ENCODE data around the gene AMBRA1.
"Not testable (repeated sequence)": the region's sequence is repeated elsewhere in the genome, so short reads cannot be mapped to it uniquely, and the experiment has no call there.

AMBRA1 gene

DNA sequence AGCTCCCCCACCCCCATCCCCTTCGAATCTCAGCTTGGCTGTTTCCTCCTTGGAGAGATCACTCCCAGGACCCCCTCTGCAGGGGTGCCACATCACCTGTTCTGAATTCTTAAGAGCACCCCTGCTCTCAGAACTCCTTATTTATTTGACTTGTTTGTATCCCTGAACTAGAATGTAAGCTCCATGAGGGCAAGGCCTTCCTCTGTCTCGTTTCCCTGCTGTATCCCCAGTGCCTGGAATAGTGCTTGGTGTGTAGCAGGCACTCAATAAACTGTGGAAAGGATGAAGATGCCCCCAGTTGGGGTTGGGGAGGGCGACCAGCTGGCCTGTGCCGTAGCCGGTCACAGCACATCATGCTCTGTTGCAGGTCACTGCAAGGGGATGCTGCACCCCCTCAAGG lies 216.0 kb downstream of the AMBRA1 start:
- no peak for TF ChIP-seq ZFX (IDR thresholded peaks at IDR 0.05)
- TF ChIP-seq, protein P1, sequence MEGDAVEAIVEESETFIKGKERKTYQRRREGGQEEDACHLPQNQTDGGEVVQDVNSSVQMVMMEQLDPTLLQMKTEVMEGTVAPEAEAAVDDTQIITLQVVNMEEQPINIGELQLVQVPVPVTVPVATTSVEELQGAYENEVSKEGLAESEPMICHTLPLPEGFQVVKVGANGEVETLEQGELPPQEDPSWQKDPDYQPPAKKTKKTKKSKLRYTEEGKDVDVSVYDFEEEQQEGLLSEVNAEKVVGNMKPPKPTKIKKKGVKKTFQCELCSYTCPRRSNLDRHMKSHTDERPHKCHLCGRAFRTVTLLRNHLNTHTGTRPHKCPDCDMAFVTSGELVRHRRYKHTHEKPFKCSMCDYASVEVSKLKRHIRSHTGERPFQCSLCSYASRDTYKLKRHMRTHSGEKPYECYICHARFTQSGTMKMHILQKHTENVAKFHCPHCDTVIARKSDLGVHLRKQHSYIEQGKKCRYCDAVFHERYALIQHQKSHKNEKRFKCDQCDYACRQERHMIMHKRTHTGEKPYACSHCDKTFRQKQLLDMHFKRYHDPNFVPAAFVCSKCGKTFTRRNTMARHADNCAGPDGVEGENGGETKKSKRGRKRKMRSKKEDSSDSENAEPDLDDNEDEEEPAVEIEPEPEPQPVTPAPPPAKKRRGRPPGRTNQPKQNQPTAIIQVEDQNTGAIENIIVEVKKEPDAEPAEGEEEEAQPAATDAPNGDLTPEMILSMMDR (conservative IDR thresholded peaks at IDR 0.05): no peak
- no peak overlapping the region for H3K27ac ChIP-seq

DNA sequence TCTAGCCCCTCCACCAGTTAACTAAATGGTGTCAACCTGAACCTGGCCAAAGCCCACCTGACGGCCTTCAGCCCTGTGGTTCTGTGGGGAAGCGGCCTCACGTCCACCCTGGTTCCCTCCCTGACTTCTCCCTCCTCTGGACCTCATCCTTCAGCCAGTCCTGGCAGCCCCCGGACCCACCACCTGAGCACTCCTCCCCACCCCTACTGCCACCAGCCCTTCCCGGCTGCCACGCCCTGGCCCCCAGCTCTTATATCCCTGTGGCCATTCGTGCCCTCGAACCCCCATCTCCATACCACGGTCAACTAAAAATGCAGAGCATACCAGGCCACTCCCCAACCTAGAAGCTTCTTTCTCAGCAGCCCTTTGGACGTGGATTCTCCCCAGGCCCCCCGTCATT lies 216.5 kb downstream of the AMBRA1 start:
- no peak overlapping the region for H3K27ac ChIP-seq
- no peak for TF ChIP-seq ZFX (IDR thresholded peaks at IDR 0.05)
- TF ChIP-seq, protein P1 (conservative IDR thresholded peaks at IDR 0.05): no peak

DNA sequence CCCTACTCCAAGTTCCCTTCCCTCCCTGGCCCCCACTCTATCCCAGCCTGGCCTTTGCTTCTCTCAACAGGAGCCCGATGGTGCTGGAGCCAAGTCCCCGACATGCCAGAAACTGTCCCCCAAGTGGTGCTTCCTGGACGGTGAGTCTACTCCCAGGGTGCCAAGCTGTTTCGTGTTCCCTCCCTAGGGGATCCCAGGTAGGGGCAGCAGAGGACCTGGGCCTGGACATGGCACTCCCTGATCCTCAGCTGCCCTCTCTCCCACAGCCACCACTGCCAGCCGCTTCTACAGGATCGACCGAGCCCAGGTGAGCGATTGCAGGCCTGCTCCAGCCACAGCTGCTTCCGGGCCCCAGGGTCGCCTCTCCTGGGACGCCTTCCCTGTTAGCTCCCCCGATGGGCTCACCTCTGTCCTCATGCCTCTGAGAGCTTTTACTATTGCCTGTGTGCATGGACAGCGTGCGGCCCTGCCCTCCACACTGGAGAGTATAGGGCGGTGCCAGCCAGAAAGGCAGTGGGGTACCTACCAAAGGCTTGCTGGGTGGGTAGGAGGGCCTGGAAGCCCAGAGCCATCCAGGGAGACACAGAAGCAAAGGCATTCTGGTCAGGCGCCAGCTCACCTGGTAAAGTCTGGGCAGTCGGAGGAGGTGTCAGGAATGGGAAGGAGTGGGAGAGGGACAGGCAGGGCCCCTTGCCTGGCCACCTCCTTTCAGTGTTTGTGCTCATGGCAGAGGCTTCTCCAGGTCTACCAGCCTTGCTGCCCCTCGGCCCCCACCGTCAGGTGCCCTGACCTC lies 217.4 kb downstream of the AMBRA1 start:
- no peak overlapping the region for H3K27ac ChIP-seq
- TF ChIP-seq ZFX (IDR thresholded peaks at IDR 0.05): no peak
- TF ChIP-seq, protein P1 (conservative IDR thresholded peaks at IDR 0.05): no peak

DNA sequence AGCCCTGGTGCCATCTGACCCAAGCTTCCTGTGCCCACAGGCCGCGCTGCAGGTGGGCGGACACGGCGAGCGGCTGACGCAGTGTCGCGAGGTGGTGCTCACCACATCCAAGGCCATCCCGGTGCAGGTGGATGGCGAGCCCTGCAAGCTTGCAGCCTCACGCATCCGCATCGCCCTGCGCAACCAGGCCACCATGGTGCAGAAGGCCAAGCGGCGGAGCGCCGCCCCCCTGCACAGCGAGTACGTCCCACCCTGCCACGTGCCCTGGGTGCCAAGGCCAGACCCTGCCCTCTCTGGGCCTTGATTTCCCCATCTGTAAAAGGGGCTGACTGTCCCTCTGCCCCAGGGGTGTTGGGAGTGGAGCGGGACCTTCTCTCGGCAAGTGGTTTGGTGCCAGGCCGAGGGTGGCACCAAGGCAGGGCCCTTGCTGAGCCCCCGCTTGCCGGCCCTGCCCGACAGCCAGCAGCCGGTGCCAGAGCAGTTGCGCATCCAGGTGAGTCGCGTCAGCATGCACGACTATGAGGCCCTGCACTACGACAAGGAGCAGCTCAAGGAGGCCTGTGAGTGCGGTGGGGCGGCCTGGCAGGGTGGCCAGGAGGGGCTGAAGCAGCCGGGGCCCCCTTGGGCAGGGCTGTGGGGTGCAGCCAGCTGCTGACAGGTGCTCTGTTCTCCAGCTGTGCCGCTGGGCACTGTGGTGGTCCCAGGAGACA lies 218.3 kb downstream of the AMBRA1 start:
- TF ChIP-seq, protein P1 (conservative IDR thresholded peaks at IDR 0.05): no peak
- no peak for TF ChIP-seq ZFX (IDR thresholded peaks at IDR 0.05)
- no peak overlapping the region for H3K27ac ChIP-seq

DNA sequence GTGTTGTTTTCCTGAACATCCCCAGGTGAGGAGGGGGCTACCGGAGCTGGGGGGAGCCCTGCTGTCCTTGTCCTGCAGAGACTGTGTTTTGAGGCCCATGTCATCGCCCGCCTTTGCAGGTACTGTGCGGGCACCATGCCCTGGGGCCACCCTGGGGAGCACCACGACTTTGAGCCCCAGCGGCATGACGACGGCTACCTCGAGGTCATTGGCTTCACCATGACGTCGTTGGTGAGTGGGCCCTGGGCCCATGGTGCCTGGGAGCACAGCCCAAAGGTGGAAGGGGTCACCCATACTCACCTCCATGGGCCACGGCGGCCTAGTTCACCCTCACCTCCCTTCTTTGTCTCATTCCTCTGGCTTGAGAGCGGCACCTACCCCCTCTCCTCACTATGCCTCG lies 219.0 kb downstream of the AMBRA1 start:
- H3K27ac ChIP-seq: no peak overlapping the region
- TF ChIP-seq ZFX (IDR thresholded peaks at IDR 0.05): no peak
- TF ChIP-seq, protein P1 (conservative IDR thresholded peaks at IDR 0.05): no peak

DNA sequence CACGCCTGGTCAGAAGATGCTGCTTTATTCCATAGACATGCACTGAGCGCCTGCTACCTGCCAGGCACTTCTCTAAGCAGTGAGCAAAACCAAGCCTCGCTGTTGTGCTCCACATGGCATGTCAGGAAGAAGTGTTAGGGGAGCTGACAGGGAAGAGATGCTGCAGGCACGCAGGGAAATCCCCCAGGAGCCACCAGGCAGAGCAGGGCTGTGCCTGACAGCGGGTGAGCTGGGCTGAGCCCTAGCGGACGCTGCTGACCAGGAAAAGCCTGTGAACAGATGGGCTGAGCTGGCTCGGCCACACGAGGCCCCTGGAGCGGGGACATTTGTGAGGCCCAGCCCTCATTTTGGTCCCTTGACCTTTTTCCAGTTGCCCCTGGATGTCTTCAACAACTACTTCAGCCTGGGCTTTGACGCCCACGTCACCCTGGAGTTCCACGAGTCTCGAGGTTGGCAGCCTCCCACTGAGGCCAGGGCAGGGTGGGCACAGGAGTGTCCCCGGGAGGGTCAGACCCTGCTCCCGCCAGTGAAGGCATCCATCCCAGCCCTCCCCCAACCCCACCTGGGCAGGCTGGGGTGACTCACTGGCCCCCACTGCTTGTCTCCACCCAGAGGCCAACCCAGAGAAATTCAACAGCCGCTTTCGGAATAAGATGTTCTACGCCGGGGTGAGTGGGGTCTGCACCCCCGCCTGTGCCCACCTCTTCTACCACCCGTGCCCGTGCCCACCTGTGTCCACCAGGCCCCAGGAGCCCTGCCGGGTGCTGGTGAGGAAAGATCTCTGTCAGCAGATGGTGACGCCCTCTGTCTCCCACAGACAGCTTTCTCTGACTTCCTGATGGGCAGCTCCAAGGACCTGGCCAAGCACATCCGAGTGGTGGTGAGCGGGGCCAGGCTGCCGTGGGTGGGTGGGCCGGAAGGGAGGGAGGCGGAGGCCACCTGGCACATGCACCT lies 219.8 kb downstream of the AMBRA1 start:
- H3K27ac ChIP-seq: no peak overlapping the region
- TF ChIP-seq, protein P1 (conservative IDR thresholded peaks at IDR 0.05): no peak
- TF ChIP-seq ZFX (IDR thresholded peaks at IDR 0.05): no peak

DNA sequence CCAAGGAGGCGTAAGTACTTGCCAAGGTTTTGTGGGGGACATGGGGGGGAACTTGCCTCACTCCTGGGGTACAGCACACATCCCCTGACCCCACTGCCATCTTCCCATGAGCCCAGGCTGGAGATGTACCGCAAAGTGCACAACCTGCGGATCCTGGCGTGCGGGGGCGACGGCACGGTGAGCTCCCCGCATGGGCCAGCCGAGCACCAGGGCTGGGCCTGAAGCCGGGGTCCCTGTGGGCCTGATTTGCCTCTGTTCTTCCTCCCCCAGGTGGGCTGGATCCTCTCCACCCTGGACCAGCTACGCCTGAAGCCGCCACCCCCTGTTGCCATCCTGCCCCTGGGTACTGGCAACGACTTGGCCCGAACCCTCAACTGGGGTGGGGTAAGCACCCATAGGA lies 221.3 kb downstream of the AMBRA1 start:
- not testable (repeated sequence) for H3K27ac ChIP-seq

Measured in C4-2B (cell line).